ENCODE measurements around the gene DCP1B. TPM values are rescaled to one million over a fixed set of nuclear protein-coding genes. Genes with fewer than 3 reads are reported as not detected.

Gene DCP1B
- total RNA-seq, 1 donor, result 17.7 TPM

DNA sequence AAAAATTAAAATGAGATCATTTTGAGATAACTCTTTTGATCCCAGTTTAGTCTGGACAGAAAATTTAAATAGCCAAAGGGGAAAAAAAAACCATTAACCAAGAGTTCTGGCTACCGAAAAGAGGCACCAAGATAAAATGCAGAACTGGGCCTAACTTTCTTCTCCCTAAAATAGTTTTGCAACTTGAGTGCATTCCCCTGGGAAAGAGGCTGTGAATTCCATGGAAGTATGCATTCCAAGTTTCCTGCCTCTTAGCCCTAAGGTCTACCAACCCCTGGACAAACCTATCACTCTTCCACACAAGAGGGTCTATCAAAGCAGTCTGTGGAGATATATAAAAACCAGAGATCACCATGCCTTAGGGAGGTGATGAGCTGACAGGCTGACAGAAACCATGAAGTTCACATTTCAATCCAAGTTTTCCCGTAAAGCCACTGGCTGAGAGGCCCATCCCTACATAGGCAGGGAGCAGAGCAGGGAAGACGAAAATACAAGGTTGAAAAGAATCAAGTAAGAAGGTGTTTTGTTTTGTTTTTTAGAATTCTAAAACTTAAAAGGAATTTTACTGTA is 33.8 kb downstream of the DCP1B start:
- DNase-seq (ENCODE audit: low read depth), result no peak
- H3K4me3 ChIP-seq (ENCODE audit: low read depth, low read length), result no peak overlapping the region
- TF ChIP-seq CTCF (IDR thresholded peaks at IDR 0.05; ENCODE audit: insufficient read depth, low read depth, low read length), result no peak

DNA sequence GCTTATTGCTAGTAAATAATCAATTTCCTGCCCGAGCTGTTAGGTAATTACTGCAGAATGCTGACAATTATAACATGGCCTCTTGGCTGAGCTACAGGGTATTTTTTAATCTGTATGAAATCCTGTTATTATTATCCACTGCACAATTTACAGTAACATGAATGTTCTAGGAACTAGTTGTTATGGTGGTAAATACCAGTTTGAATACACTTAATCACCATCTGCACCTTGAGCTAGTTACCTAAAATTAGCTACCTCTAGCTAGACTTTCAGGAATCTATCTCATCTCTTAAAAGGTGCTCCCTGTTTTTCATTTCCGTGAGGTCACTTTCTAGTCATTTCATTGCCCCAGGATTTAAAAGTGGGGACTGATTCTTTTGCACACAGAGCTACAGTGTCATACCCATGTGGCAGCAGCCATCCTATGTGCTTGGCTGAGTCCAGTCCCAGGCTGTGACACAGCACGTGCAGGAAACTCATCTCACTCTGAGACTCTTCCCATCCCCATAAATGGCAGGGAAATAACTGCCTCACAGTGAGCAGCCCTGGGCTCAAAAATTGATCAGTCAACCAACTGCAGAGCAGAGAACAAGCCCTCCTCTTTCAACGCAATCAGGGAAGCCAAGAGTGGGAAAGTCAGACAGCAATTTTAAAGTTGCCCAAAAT is 37.6 kb downstream of the DCP1B start:
- H3K4me3 ChIP-seq (ENCODE audit: low read depth, low read length), result no peak overlapping the region
- TF ChIP-seq CTCF (IDR thresholded peaks at IDR 0.05; ENCODE audit: insufficient read depth, low read depth, low read length), result no peak
- no peak for DNase-seq (ENCODE audit: low read depth)

DNA sequence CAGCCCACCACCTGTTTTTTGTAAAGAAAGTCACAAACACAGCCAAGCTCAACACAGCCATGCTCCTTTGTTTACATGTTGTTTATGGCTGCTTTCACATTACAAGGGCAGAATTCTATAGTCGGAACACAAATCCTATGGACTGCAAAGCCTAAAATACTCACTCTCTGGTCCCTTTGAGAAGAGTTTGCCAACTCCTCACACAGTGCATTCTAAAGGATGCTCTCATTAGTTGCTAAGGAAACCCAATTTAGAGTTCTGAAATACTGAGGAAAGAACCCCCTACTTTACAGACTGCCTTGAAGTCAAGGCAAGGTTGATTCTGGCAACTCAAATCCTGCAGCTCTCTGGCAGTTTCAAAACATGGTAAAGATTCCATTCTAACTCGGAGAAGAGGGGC is 38.3 kb downstream of the DCP1B start:
- no peak overlapping the region for H3K4me3 ChIP-seq (ENCODE audit: low read depth, low read length)
- no peak for DNase-seq (ENCODE audit: low read depth)
- no peak for TF ChIP-seq CTCF (IDR thresholded peaks at IDR 0.05; ENCODE audit: insufficient read depth, low read depth, low read length)

DNA sequence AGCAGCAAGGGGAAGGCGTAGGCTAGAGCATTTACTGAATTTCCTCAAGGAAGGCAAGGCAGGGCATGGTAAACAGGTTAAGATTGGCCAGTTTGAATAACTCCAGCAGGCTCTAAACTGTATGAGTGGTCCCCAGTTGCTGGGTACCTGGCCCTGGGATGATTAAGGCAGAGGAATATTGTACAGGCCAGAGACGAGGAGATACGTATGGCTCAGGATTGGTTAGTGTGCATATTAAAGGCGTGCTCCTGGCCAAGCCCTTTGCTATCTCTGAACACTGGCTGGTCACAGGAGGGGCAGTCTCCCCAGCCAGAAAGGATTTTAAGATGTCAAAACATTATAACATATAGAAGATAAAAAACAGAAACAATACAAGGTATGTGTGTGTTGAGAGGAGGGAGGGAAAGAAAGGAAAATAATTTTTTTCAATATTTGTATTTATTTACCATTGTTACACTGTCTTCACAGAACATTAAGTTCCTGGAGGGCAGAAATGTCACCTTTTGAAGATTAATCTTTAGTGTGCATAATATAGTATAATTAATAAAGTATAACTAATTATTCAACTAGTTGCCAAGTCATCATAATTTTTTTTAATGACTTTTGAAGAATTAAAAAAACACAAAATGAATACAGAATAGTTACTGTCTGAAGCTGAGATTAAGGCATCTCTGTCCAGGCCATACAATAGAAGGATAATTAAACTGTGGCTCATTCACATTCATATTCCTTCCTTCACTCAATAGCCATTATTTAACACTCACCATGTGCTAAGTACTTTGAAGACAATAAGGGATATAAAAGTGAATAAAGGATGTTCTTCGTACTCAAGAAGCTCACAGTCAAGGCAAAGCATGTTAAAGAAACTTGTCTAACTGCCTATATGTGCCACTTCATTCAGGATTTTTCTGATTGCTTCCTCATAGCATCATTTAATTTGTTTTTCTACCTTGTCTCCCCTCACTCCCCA is 41.9 kb downstream of the DCP1B start:
- no peak for DNase-seq (ENCODE audit: low read depth)
- no peak overlapping the region for H3K4me3 ChIP-seq (ENCODE audit: low read depth, low read length)
- TF ChIP-seq CTCF (IDR thresholded peaks at IDR 0.05; ENCODE audit: insufficient read depth, low read depth, low read length), result no peak

GRCh38 chr12:1956716-1957115 is 47.5 kb downstream of the DCP1B start:
- H3K4me3 ChIP-seq (ENCODE audit: low read depth, low read length), result no peak overlapping the region
- no peak for TF ChIP-seq CTCF (IDR thresholded peaks at IDR 0.05; ENCODE audit: insufficient read depth, low read depth, low read length)
- no peak for DNase-seq (ENCODE audit: low read depth)

DNA sequence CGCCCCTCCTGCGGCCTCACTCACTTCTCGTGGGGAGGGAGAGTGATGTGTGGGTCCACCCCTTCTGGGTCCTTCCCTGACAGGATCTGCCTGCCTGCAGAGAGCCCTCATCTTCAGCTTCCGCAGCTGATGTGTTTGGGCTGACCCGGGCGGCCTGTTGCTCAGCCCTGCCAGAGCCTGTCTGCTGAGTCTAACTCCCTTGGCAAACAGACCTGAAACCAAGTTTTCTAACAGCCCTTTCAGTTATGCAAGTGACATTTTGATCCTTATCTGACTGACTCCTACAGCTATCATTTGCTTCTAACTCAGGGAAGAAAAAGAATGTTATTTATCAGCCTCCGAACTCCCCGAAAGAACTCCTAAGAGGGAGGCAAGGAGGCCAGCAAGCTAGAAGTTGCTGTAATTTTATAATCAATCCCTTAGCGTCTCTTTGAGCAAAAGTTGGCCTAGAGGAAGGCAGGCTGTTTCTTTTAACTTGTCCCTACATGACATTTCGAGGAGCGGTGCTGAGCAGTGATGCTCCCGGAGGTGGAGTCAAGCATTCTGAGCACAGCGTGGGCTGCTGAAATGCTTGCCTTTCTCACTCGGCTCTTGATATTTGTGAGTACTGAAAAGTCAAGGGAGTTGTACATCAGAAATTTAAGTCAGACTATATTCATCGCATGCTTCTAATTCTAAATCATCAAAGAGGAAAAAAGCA is 54.3 kb downstream of the DCP1B start:
- TF ChIP-seq CTCF (IDR thresholded peaks at IDR 0.05; ENCODE audit: insufficient read depth, low read depth, low read length), result no peak
- DNase-seq (ENCODE audit: low read depth), result peak; percentile 64

More for the DNA sequence above, 54.3 kb downstream of the DCP1B start:
- no peak overlapping the region for H3K4me3 ChIP-seq (ENCODE audit: low read depth, low read length)

All from fibroblast of villous mesenchyme (primary cell).